ACC112 (cell line): ENCODE data around the gene C13orf46.
"Not testable (repeated sequence)": the region's sequence is repeated elsewhere in the genome, so short reads cannot be mapped to it uniquely, and the experiment has no call there.

Experiments
- H2AFZ ChIP-seq: fragments of 200-600 bp; sonication (generic); one replicate; pipeline ENCODE4 v1.6.0; 2017; ENCODE audit warnings: antibody characterized with exemption, low read length; ENCODE audit not compliant: unreplicated experiment
- H3K27ac ChIP-seq: fragments of 200-600 bp; sonication (generic); 2 replicates; pipeline ENCODE4 v1.5.1; 2014; ENCODE audit warnings: low read depth, mild to moderate bottlenecking, antibody characterized with exemption, low read length, moderate library complexity
- H3K27me3 ChIP-seq: fragments of 200-600 bp; sonication (generic); 2 replicates; pipeline ENCODE4 v1.6.1; 2014; ENCODE audit warnings: mild to moderate bottlenecking, antibody characterized with exemption, low read length, moderate library complexity, mixed read lengths; ENCODE audit not compliant: insufficient read depth
- H3K36me3 ChIP-seq: fragments of 200-600 bp; sonication (generic); 2 replicates; pipeline ENCODE4 v1.6.1; 2016; ENCODE audit warnings: mild to moderate bottlenecking, antibody characterized with exemption, low read length, moderate library complexity, mixed read lengths; ENCODE audit not compliant: insufficient read depth
- H3K4me1 ChIP-seq: fragments of 200-600 bp; sonication (generic); one replicate; pipeline ENCODE4 v1.6.1; 2016; ENCODE audit warnings: low read length, mixed read lengths; ENCODE audit not compliant: insufficient read depth, unreplicated experiment, control insufficient read depth
- H3K4me3 ChIP-seq: fragments of 200-600 bp; sonication (generic); 2 replicates; pipeline ENCODE4 v1.5.1; 2014; ENCODE audit warnings: mild to moderate bottlenecking, low read depth, low read length
- H3K79me2 ChIP-seq: fragments of 200-600 bp; sonication (generic); one replicate; pipeline ENCODE4 v1.6.0; 2016; ENCODE audit warnings: low read length; ENCODE audit not compliant: control insufficient read depth, unreplicated experiment, insufficient read depth

C13orf46 gene

GRCh38 chr13:113973218-113974164, at the start of gene C13orf46:
TSS of gene C13orf46 (minus strand) at chr13:113974076. CDS start at chr13:113973997, 79 bp downstream.
- no peak within 1 kb of the TSS for H3K4me3 ChIP-seq
- peaks cover 11% of the 10 kb centered on the region; the same call in 1 of the 2 replicates for H3K36me3 ChIP-seq
- no peak within 1 kb of the TSS for H3K27ac ChIP-seq

GRCh38 chr13:114022876-114023275, 49.0 kb upstream of the C13orf46 start:
- Histone ChIP-seq H3K4me3 (no peak overlapping the region), H3K36me3 (peaks cover 11% of the 10 kb centered on the region; the same call in 1 of the 2 replicates), H3K27ac (no peak overlapping the region), H3K4me1 (no peaks in the 10 kb centered on the region), H3K27me3 (no peaks in the 10 kb centered on the region), H3K79me2 (peaks cover 3% of the 10 kb centered on the region), H2AFZ (no peak overlapping the region)

More at GRCh38 chr13:113973218-113974164, at the start of gene C13orf46:
- no peak within 1 kb of the TSS for H2AFZ ChIP-seq
- no peaks in the 10 kb centered on the region for H3K27me3 ChIP-seq
- no peaks in the 10 kb centered on the region for H3K79me2 ChIP-seq
- H3K4me1 ChIP-seq: peaks cover 12% of the 10 kb centered on the region

GRCh38 chr13:114022309-114022669, 48.4 kb upstream of the C13orf46 start:
- H2AFZ ChIP-seq: no peak overlapping the region
- no peaks in the 10 kb centered on the region for H3K27me3 ChIP-seq
- no peaks in the 10 kb centered on the region for H3K4me1 ChIP-seq
- H3K27ac ChIP-seq: no peak overlapping the region
- peaks cover 11% of the 10 kb centered on the region; the same call in 1 of the 2 replicates for H3K36me3 ChIP-seq
- H3K4me3 ChIP-seq: no peak overlapping the region
- no peaks in the 10 kb centered on the region for H3K79me2 ChIP-seq

- H3K27me3 ChIP-seq: no peaks in the 10 kb centered on the region
- H3K36me3 ChIP-seq: peaks cover 5% of the 10 kb centered on the region; the same call in 1 of the 2 replicates
- no peak overlapping the region for H2AFZ ChIP-seq
- H3K27ac ChIP-seq: no peak overlapping the region
- no peaks in the 10 kb centered on the region for H3K79me2 ChIP-seq
- H3K4me1 ChIP-seq: peaks cover 3% of the 10 kb centered on the region
- H3K4me3 ChIP-seq: no peak overlapping the region
These were observed 47.8 kb upstream of the C13orf46 start for GRCh38 chr13:114021464-114022308.

DNA sequence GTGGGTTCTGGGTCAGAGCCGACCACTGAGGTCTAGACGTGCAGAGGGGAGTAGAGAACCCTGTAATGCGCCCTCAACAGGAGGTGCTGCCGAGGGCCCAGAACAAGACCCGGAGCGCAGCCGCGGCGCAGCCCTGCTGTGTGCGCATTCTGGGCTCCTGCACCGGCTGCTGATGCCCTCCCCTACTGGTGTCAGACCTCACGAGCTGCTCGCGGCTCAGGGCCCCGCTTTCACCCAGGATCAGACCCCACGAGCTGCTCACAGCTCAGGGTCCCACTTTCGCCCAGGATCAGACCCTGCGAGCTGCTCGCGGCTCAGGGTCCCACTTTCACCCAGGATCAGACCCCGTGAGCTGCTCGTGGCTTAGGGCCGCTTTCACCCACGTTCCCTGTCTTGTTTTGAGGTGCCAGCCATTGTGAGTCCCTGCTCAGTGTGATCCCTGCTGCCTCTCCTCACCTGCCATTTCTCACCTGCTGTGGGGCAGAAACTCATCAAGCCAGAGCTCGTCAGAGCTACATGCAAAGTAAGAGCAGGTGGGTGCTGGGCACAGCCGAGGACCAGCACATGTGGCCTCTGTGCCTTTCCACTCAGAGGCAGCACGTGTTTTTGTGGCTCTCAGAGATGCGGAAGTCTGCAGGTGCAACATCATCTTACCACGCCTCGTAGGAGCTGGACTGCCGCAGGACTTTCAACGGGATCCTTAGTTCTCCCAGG, 47.0 kb upstream of the C13orf46 start:
- H3K4me1 ChIP-seq: peaks cover 8% of the 10 kb centered on the region
- H2AFZ ChIP-seq: no peak overlapping the region
- H3K36me3 ChIP-seq: peaks cover 7% of the 10 kb centered on the region; the same call in 1 of the 2 replicates

DNA sequence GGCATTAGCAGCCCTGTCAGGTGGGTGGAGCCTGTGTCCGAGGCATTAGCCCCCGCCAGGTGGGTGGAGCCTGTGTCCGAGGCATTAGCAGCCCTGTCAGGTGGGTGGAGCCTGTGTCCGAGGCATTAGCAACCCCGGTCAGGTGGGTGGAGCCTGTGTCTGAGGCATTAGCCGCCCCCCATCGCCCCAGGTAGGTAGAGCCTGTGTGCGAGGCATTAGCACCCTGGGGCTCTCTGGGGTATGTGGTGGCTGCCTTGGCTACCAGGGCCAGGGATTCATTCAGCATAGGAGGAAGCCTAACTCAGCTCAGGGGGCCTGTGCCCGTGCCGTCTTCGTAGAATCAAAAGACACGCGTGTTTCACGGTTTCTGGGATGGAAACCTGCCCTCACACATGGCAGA, 46.3 kb upstream of the C13orf46 start:
- peaks cover 12% of the 10 kb centered on the region for H3K4me1 ChIP-seq
- H3K4me3 ChIP-seq, H3K36me3 ChIP-seq, H3K27me3 ChIP-seq, H3K27ac ChIP-seq, H3K79me2 ChIP-seq, H2AFZ ChIP-seq: not testable (repeated sequence)

More for the DNA sequence above, 47.0 kb upstream of the C13orf46 start:
- Histone ChIP-seq H3K27ac (no peak overlapping the region), H3K79me2 (no peaks in the 10 kb centered on the region), H3K27me3 (no peaks in the 10 kb centered on the region), H3K4me3 (no peak overlapping the region)

DNA sequence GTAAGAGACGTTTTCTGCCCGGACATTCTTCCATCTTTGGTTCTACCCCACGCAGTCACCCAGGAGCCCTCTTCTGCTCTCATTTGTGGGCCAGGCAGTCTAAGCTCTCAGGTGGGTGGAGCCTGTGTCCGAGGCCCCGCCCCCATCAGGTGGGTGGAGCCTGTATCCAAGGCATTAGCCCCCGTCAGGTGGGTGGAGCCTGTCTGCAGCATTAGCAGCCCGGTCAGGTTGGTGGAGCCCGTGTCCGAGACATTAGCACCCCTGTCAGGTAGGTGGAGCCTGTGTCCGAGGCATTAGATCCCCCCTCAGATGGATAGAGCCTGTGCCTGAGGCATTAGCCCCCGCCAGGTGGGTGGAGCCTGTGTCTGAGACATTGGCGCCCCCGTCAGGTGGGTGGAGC, 45.5 kb upstream of the C13orf46 start:
- no peak overlapping the region for H3K27ac ChIP-seq

DNA sequence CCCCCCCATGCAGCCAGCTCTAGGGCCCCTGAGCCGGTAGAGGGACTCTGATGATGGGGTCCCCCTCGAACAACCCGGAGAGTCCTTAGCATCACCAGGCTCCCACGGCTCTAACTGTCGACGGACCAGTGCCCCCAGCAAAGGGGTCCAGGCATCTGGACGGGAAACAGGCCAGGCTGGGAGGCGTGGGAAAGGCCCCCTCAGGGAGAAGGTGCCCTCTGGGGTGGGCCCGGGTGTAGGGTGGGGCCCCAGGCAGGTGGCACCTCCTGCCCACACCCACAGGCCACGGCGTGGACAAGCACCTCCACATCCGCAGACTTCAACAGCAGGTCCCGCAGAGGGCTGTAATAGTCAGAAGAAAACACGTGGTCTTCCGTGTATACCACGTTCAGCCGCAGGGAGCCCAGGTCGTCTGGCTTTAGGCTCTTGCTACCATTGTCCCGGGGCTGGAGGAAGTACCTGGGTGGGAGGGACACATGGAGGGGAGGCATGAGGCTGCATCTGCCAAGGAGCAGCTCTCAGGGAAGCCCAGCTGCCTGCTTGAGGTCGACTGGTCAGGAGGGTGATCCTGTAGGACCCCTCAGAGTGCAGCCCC, 44.7 kb upstream of the C13orf46 start:
- Histone ChIP-seq H3K36me3 (peaks cover 3% of the 10 kb centered on the region; the same call in 1 of the 2 replicates), H3K4me1 (peaks cover 12% of the 10 kb centered on the region), H2AFZ (no peak overlapping the region), H3K4me3 (no peak overlapping the region), H3K79me2 (no peaks in the 10 kb centered on the region), H3K27me3 (no peaks in the 10 kb centered on the region), H3K27ac (no peak overlapping the region)

More for the DNA sequence above, 45.5 kb upstream of the C13orf46 start:
- peaks cover 12% of the 10 kb centered on the region for H3K4me1 ChIP-seq
- H2AFZ ChIP-seq: no peak overlapping the region
- no peak overlapping the region for H3K4me3 ChIP-seq
- no peaks in the 10 kb centered on the region for H3K79me2 ChIP-seq
- peaks cover 7% of the 10 kb centered on the region; the same call in 1 of the 2 replicates for H3K36me3 ChIP-seq
- H3K27me3 ChIP-seq: no peaks in the 10 kb centered on the region

- Histone ChIP-seq H3K27ac (no peak overlapping the region), H3K4me1 (peaks cover 12% of the 10 kb centered on the region), H3K79me2 (no peaks in the 10 kb centered on the region), H3K36me3 (peaks cover 3% of the 10 kb centered on the region; the same call in 1 of the 2 replicates), H3K27me3 (no peaks in the 10 kb centered on the region), H3K4me3 (no peak overlapping the region), H2AFZ (no peak overlapping the region)
These were observed 44.1 kb upstream of the C13orf46 start for GRCh38 chr13:114017966-114018365.
